IMR-90 (cell line): ENCODE measurements around the gene TPCN1. TPM values are rescaled to one million over a fixed set of nuclear protein-coding genes. Genes with fewer than 3 reads are reported as not detected.

Source experiments
- ATAC-seq: fragments of 200-7000 bp; cut with Tn5 transposase; 2 replicates; pipeline ENCODE4 v1.9.1; 2020; ENCODE audit warnings: low read depth, mild to moderate bottlenecking, moderate library complexity
- BruUV-seq: library from RNA; stranded (reverse); fragments of 400-500 nt; replicated peaks from 2 replicates; lab custom pipeline; 2021; lab: Mats Ljungman, UMichigan
- CTCF ChIA-PET: fragments of 300-600 bp; formaldehyde crosslinking; extraction: SDS; loops from one replicate; lab custom pipeline; 2021; ENCODE audit warnings: antibody characterized with exemption; lab: Yijun Ruan, JAX
- POLR2A ChIA-PET: fragments of 300-600 bp; sonication (Branson Sonifier 250); formaldehyde crosslinking; loops from one replicate; lab custom pipeline; 2022; ENCODE audit warnings: antibody characterized with exemption; ENCODE audit not compliant: unreplicated experiment; lab: Charles Lee
- DNase-seq: peaks from one replicate; pipeline ENCODE4 v3.0.0; 2013
- H2AFZ ChIP-seq: replicated peaks from 2 replicates; pipeline ENCODE3; 2013; ENCODE audit warnings: low read length, mild to moderate bottlenecking; ENCODE audit not compliant: poor library complexity
- H2AK5ac ChIP-seq: 2 replicates; pipeline ENCODE4 v1.6.1; 2013; ENCODE audit warnings: low read depth, low read length, inconsistent platforms
- H2AK9ac ChIP-seq: replicated peaks from 2 replicates; pipeline ENCODE3; 2013; ENCODE audit warnings: mild to moderate bottlenecking, low read depth, low read length, moderate library complexity; ENCODE audit not compliant: poor library complexity
- H2BK120ac ChIP-seq: 2 replicates; pipeline ENCODE4 v1.6.1; 2013; ENCODE audit warnings: low read depth, low read length, inconsistent platforms
- H2BK15ac ChIP-seq: 3 replicates; pipeline ENCODE4 v1.6.1; 2013; ENCODE audit warnings: low read depth, low read length, inconsistent platforms
- H2BK20ac ChIP-seq: 2 replicates; pipeline ENCODE4 v1.6.1; 2013; ENCODE audit warnings: low read depth, mild to moderate bottlenecking, inconsistent platforms, low read length, moderate library complexity
- H2BK5ac ChIP-seq: 2 replicates; pipeline ENCODE4 v1.6.1; 2013; ENCODE audit warnings: mild to moderate bottlenecking, low read depth, low read length, inconsistent platforms; ENCODE audit not compliant: poor library complexity, severe bottlenecking
- H3K14ac ChIP-seq: replicated peaks from 2 replicates; pipeline ENCODE4 v1.6.1; 2013; ENCODE audit warnings: low read depth, low read length, inconsistent platforms
- H3K18ac ChIP-seq: 2 replicates; pipeline ENCODE4 v1.6.1; 2013; ENCODE audit warnings: low read depth, low read length, control low read depth
- H3K23ac ChIP-seq: 2 replicates; pipeline ENCODE4 v1.6.1; 2013; ENCODE audit warnings: low read depth, low read length, inconsistent platforms
- H3K27ac ChIP-seq: 2 replicates; pipeline ENCODE4 v1.5.1; 2013; ENCODE audit warnings: mild to moderate bottlenecking, control low read depth, low read length; ENCODE audit not compliant: insufficient read depth
- H3K27me3 ChIP-seq: 2 replicates; pipeline ENCODE4 v1.6.1; 2013; ENCODE audit warnings: low read length; ENCODE audit not compliant: control insufficient read depth, insufficient read depth
- H3K36me3 ChIP-seq: 2 replicates; pipeline ENCODE4 v1.6.1; 2013; ENCODE audit warnings: low read length, mixed read lengths; ENCODE audit not compliant: control insufficient read depth, insufficient read depth
- H3K4ac ChIP-seq: 2 replicates; pipeline ENCODE4 v1.6.1; 2013; ENCODE audit warnings: low read depth, low read length, inconsistent platforms
- H3K4me1 ChIP-seq: 2 replicates; pipeline ENCODE4 v1.6.1; 2013; ENCODE audit warnings: low read length, mixed read lengths; ENCODE audit not compliant: control insufficient read depth, insufficient read depth
- H3K4me2 ChIP-seq: 2 replicates; pipeline ENCODE4 v1.6.1; 2013; ENCODE audit warnings: low read depth, mild to moderate bottlenecking, control low read depth, low read length, moderate library complexity
- H3K4me3 ChIP-seq: 2 replicates; pipeline ENCODE4 v1.5.1; 2013; ENCODE audit warnings: low read depth, mild to moderate bottlenecking, control low read depth, low read length, moderate library complexity; ENCODE audit not compliant: insufficient read depth
- H3K56ac ChIP-seq: 2 replicates; pipeline ENCODE4 v1.6.1; 2013; ENCODE audit warnings: low read length, inconsistent platforms; ENCODE audit not compliant: insufficient read depth; ENCODE audit errors: extremely low read depth
- H3K79me1 ChIP-seq, 2 experiments: 2 replicates each; pipeline ENCODE4 v1.6.1; 2013; ENCODE audit warnings: low read length in 2 of 2, inconsistent platforms in 1 of 2, low read depth in 1 of 2
- H3K9ac ChIP-seq: 2 replicates; pipeline ENCODE4 v1.6.1; 2013; ENCODE audit warnings: low read depth, low read length, control low read depth
- H3K9me1 ChIP-seq: 2 replicates; pipeline ENCODE4 v1.6.1; 2013; ENCODE audit warnings: low read length, inconsistent platforms; ENCODE audit not compliant: insufficient read depth
- H3K9me3 ChIP-seq: 2 replicates; pipeline ENCODE4 v1.6.1; 2013; ENCODE audit warnings: low read length; ENCODE audit not compliant: control insufficient read depth, insufficient read depth
- H4K20me1 ChIP-seq: 2 replicates; pipeline ENCODE4 v1.6.1; 2013; ENCODE audit warnings: low read length, inconsistent platforms; ENCODE audit not compliant: insufficient read depth
- H4K5ac ChIP-seq: 2 replicates; pipeline ENCODE4 v1.6.1; 2013; ENCODE audit warnings: mild to moderate bottlenecking, low read depth, low read length, control low read depth
- H4K8ac ChIP-seq, 2 experiments: 2 replicates each; pipeline ENCODE4 v1.6.1; 2013; ENCODE audit warnings: low read depth in 2 of 2, low read length in 2 of 2, control low read depth in 1 of 2, inconsistent platforms in 1 of 2
- H4K91ac ChIP-seq: 2 replicates; pipeline ENCODE4 v1.6.1; 2013; ENCODE audit warnings: low read depth, low read length, inconsistent platforms; ENCODE audit not compliant: insufficient read depth
- BHLHE40 ChIP-seq: fragments of 150-350 bp; IDR thresholded peaks from 2 replicates; pipeline ENCODE4 v1.6.1; 2016; ENCODE audit warnings: mild to moderate bottlenecking, low read depth, low read length
- CEBPB ChIP-seq: IDR thresholded peaks from 2 replicates; pipeline ENCODE4 v1.6.1; 2012; ENCODE audit warnings: low read depth, low read length, improper control_type of control experiment
- CHD1 ChIP-seq: IDR thresholded peaks from 2 replicates; pipeline ENCODE4 v1.6.1; 2012; ENCODE audit warnings: low read depth, low read length, improper control_type of control experiment
- FOS ChIP-seq: fragments of 150-350 bp; IDR thresholded peaks from 2 replicates; pipeline ENCODE4 v1.6.1; 2016; ENCODE audit warnings: low read depth, low read length
- MAFK ChIP-seq: IDR thresholded peaks from 2 replicates; pipeline ENCODE4 v1.6.1; 2012; ENCODE audit warnings: low read depth, low read length, improper control_type of control experiment
- MAZ ChIP-seq: IDR thresholded peaks from 2 replicates; pipeline ENCODE4 v1.6.1; 2012; ENCODE audit warnings: low read depth, mild to moderate bottlenecking, low read length, improper control_type of control experiment, moderate library complexity, borderline replicate concordance
- MXI1 ChIP-seq: IDR thresholded peaks from 2 replicates; pipeline ENCODE4 v1.6.1; 2012; ENCODE audit warnings: low read depth, mild to moderate bottlenecking, low read length, moderate library complexity, borderline replicate concordance
- NFE2L2 ChIP-seq: fragments of 150-350 bp; IDR thresholded peaks from 2 replicates; pipeline ENCODE4 v1.6.1; 2016; ENCODE audit warnings: low read depth, mild to moderate bottlenecking, low read length
- POLR2A ChIP-seq: IDR thresholded peaks from 2 replicates; pipeline ENCODE4 v1.6.1; 2012; ENCODE audit warnings: mild to moderate bottlenecking, low read depth, low read length
- RAD21 ChIP-seq: IDR thresholded peaks from 2 replicates; pipeline ENCODE4 v1.6.1; 2012; ENCODE audit warnings: low read length, improper control_type of control experiment
- RCOR1 ChIP-seq: IDR thresholded peaks from 2 replicates; pipeline ENCODE4 v1.6.1; 2012; ENCODE audit warnings: mild to moderate bottlenecking, low read length, improper control_type of control experiment; ENCODE audit not compliant: insufficient replicate concordance
- RFX5 ChIP-seq: IDR thresholded peaks from 2 replicates; pipeline ENCODE4 v1.8.0; 2012; ENCODE audit warnings: low read depth, mild to moderate bottlenecking, low read length, moderate library complexity
- SMC3 ChIP-seq: fragments of 150-350 bp; IDR thresholded peaks from 2 replicates; pipeline ENCODE4 v1.6.1; 2016; ENCODE audit warnings: low read depth, mild to moderate bottlenecking, antibody characterized with exemption, low read length, moderate library complexity
- WGBS, 2 experiments: methylation state at CpG; one replicate each; pipeline versions ENCODE4 v1.1.5 to v1.1.7; 2013; ENCODE audit warnings: missing lambda C conversion rate in 2 of 2; ENCODE audit not compliant: insufficient read length in 1 of 2; ENCODE audit errors: extremely low coverage in 2 of 2; 5-methylcytosine and 5-hydroxymethylcytosine counted together
- dilution Hi-C: fragments of 300-500 bp; cut with HindIII; formaldehyde crosslinking; loops from one replicate; pipeline ENCODE4 v1.14.3; 2018; ENCODE audit warnings: low sequenced_read_pairs; ENCODE audit not compliant: unreplicated experiment
- in situ Hi-C: fragments of 300-500 bp; cut with MboI; formaldehyde crosslinking; loops from 3 replicates; pipeline ENCODE4 v1.14.3; 2019; ENCODE audit warnings: low sequenced_read_pairs, inconsistent platforms, mixed read lengths
- intact Hi-C: fragments of 100-400 bp; cut with micrococcal nuclease; formaldehyde crosslinking; loops from 2 replicates; pipeline ENCODE4 v1.10.0; 2022
- polyA plus RNA-seq, 3 experiments: library from polyadenylated mRNA; depleted of rRNA; stranded (reverse); fragments of >200 nt; gene quantifications; 2 replicates each; pipeline ENCODE4 v1.2.3, GENCODE V29; 2012; ENCODE audit warnings: low replicate concordance in 1 of 3
- total RNA-seq: library from RNA; depleted of rRNA; stranded (reverse); fragments of >200 nt; gene quantifications from 2 replicates; pipeline ENCODE4 v1.2.3, GENCODE V29; 2012
- TF ChIP-seq, protein P1 (sequence below): conservative IDR thresholded peaks from 2 replicates; pipeline ENCODE4 v1.5.1; 2012; ENCODE audit warnings: mild to moderate bottlenecking, low read depth, low read length, improper control_type of control experiment
- TF ChIP-seq, protein P2 (sequence below): fragments of 150-350 bp; IDR thresholded peaks from 2 replicates; pipeline ENCODE4 v1.6.1; 2016; ENCODE audit warnings: low read depth, mild to moderate bottlenecking, low read length, moderate library complexity, borderline replicate concordance
- TF ChIP-seq, protein P3 (sequence below): fragments of 150-350 bp; IDR thresholded peaks from 2 replicates; pipeline ENCODE4 v1.6.1; 2017; ENCODE audit warnings: mild to moderate bottlenecking, antibody characterized with exemption, low read length, low read depth

Gene TPCN1
- total and polyA plus RNA-seq, 2 of the 4 experiments (the other 2 are of a cell fraction) = 2.0 to 13.2 TPM

DNA sequence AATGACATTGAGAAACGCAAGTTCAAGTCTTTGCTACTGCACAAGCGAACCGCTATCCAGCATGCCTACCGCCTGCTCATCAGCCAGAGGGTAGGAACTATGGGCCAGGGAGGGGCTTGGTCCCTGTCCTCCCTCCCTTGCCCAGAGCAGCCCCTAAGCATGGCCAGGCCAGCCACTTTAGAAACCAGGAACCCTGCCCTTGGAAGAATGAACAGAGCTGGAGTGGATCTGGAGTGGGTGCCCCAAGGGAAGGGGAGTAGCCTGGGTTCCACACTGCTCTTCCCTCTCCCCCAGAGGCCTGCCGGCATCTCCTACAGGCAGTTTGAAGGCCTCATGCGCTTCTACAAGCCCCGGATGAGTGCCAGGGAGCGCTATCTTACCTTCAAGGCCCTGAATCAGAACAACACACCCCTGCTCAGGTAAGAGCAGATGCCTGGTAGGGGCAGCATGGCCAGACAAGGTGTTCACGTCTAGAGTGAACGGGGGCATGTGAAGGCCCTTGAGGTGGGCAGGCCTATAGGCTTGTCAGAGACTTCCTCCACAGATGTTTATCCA is 55.8 kb downstream of the TPCN1 start:
- H4K20me1 ChIP-seq = no peaks in the 10 kb centered on the region
- 100% methylated on average over 1 of the region's 10 CpGs; no CpG with 5 or more reads in 1 of the 2 experiments for WGBS, 2 experiments
- no peak overlapping the region for H2BK5ac ChIP-seq
- H4K5ac ChIP-seq = no peak overlapping the region
- H4K8ac ChIP-seq = no peak overlapping the region
- H2AFZ ChIP-seq = no peak overlapping the region
- no peak overlapping the region for H4K91ac ChIP-seq
- H3K9me1 ChIP-seq = peaks cover 15% of the 10 kb centered on the region
- no peak overlapping the region for H2BK15ac ChIP-seq
- H3K4me1 ChIP-seq = peaks cover 8% of the 10 kb centered on the region
- H3K9me3 ChIP-seq = no peaks in the 10 kb centered on the region
- H2BK20ac ChIP-seq = no peak overlapping the region
- H3K18ac ChIP-seq = no peak overlapping the region
- dilution Hi-C loops (no loop called here), intact Hi-C loops (no loop called here), in situ Hi-C loops (no loop called here)
- TF ChIP-seq RFX5 = no peak
- no peak for TF ChIP-seq POLR2A
- TF ChIP-seq FOS = no peak
- no peak for TF ChIP-seq MXI1
- no peak for TF ChIP-seq CHD1
- no peak for TF ChIP-seq RCOR1
- TF ChIP-seq, protein P1, sequence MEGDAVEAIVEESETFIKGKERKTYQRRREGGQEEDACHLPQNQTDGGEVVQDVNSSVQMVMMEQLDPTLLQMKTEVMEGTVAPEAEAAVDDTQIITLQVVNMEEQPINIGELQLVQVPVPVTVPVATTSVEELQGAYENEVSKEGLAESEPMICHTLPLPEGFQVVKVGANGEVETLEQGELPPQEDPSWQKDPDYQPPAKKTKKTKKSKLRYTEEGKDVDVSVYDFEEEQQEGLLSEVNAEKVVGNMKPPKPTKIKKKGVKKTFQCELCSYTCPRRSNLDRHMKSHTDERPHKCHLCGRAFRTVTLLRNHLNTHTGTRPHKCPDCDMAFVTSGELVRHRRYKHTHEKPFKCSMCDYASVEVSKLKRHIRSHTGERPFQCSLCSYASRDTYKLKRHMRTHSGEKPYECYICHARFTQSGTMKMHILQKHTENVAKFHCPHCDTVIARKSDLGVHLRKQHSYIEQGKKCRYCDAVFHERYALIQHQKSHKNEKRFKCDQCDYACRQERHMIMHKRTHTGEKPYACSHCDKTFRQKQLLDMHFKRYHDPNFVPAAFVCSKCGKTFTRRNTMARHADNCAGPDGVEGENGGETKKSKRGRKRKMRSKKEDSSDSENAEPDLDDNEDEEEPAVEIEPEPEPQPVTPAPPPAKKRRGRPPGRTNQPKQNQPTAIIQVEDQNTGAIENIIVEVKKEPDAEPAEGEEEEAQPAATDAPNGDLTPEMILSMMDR = no peak
- TF ChIP-seq, protein P2, sequence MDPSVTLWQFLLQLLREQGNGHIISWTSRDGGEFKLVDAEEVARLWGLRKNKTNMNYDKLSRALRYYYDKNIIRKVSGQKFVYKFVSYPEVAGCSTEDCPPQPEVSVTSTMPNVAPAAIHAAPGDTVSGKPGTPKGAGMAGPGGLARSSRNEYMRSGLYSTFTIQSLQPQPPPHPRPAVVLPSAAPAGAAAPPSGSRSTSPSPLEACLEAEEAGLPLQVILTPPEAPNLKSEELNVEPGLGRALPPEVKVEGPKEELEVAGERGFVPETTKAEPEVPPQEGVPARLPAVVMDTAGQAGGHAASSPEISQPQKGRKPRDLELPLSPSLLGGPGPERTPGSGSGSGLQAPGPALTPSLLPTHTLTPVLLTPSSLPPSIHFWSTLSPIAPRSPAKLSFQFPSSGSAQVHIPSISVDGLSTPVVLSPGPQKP = no peak
- no peak for TF ChIP-seq RAD21
- TF ChIP-seq MAFK = no peak
- no peak for TF ChIP-seq MAZ
- TF ChIP-seq SMC3 = no peak
- no peak for TF ChIP-seq NFE2L2
- TF ChIP-seq BHLHE40 = no peak
- TF ChIP-seq, protein P3, sequence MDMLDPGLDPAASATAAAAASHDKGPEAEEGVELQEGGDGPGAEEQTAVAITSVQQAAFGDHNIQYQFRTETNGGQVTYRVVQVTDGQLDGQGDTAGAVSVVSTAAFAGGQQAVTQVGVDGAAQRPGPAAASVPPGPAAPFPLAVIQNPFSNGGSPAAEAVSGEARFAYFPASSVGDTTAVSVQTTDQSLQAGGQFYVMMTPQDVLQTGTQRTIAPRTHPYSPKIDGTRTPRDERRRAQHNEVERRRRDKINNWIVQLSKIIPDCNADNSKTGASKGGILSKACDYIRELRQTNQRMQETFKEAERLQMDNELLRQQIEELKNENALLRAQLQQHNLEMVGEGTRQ = no peak
- no peak for TF ChIP-seq CEBPB
- H3K27ac ChIP-seq = no peak overlapping the region
- H3K9ac ChIP-seq = no peak overlapping the region
- BruUV-seq = no TSS peak
- no peaks in the 10 kb centered on the region for H3K79me1 ChIP-seq
- POLR2A ChIA-PET = no interaction called here
- peaks cover 8% of the 10 kb centered on the region; the same call in 1 of the 2 replicates for H3K36me3 ChIP-seq
- H3K4me2 ChIP-seq = no peak overlapping the region
- H3K14ac ChIP-seq = no peak overlapping the region
- no peak overlapping the region for H2BK120ac ChIP-seq
- no peak overlapping the region for H3K4ac ChIP-seq
- ATAC-seq (no peak), DNase-seq (no peak)
- H2AK9ac ChIP-seq = no peak overlapping the region
- no peaks in the 10 kb centered on the region for H3K27me3 ChIP-seq
- no peak overlapping the region for H3K4me3 ChIP-seq
- no peak overlapping the region for H3K56ac ChIP-seq
- no peak overlapping the region for H3K23ac ChIP-seq
- CTCF ChIA-PET = no interaction called here
- H2AK5ac ChIP-seq = no peak overlapping the region
